Stimulated activated CD8-positive, alpha-beta memory T cell treated with anti-CD3 and anti-CD28 coated beads, Interleukin-2, amount 100 ng/mL, for 1 hour (primary cell): ENCODE measurements around the gene CYP2S1.

ENCODE experiments used
- DNase-seq, 2 donors: peaks; one replicate each; pipeline ENCODE4 v3.0.0-alpha.2; 2020; ENCODE audit warnings: low read depth in 2 of 2

CYP2S1 gene

DNA sequence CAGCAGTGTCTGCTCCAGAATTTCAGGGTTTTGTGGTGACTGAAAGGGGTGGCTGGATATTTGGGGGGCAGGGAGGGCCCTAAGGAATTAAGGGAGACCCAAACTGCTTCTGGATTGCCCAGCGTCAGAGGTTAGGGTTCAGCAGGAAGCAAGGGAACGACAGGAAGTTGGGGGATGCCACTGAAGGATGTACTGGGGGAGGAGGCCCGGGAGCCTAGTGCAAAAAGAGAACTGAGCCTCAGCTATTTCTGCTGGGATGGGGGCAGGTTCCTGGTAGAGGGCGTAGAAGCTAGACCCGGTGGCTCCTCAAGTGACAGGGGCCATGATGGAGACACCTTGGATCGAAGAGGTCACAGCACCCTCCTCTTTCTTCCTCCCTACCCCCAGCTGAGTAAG lies 1.1 kb downstream of the CYP2S1 start:
- no peak for DNase-seq

DNA sequence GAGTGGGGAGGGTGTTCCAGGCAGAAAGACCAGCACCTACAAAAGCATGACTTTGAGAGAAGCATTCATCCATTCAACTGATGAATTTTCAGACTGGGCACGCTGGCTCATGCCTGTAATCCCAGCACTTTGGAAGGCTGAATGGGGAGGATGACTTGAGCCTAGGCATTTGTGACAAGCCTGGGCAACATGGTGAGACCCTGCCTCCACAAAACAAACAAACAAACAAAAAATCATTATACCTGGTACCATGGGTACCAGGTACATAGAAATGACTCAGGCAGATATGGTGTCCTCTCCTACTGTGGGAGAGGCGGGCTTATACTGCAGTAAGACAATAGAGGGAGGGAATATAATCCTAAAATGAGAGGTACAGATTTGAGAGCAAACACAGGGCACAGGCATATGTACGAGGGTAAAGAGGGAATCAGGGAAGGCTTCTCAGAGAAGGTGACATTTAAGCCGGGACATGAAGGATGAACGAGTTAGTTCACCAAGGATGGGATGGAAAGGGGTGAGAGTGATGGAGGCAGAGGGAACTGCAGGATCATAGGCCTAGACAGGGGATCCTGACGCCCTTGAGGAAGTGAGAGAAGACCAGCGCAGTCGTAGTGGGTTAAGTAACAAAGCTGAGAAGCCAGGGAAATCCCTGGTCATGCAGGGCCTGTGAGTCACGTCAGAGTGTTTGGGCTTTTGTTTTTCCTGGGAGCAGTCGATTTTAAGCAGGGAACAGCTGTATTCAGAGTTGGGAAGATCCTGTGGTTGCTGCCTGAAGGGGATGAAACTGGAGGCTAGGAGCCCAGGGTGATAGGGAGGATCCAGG lies 2.9 kb downstream of the CYP2S1 start:
- DNase-seq, result no peak

DNA sequence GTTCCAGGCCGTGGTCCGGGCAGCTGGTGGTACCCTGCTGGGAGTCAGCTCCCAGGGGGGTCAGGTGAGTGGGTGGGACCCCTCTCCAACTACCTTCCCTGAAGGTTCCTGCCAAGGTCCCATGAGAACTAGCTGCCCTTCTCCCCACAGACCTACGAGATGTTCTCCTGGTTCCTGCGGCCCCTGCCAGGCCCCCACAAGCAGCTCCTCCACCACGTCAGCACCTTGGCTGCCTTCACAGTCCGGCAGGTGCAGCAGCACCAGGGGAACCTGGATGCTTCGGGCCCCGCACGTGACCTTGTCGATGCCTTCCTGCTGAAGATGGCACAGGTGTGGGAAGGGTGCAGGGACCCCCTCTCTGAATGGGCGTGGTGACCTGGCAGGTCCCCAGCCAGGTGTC lies 5.5 kb downstream of the CYP2S1 start:
- no peak for DNase-seq

DNA sequence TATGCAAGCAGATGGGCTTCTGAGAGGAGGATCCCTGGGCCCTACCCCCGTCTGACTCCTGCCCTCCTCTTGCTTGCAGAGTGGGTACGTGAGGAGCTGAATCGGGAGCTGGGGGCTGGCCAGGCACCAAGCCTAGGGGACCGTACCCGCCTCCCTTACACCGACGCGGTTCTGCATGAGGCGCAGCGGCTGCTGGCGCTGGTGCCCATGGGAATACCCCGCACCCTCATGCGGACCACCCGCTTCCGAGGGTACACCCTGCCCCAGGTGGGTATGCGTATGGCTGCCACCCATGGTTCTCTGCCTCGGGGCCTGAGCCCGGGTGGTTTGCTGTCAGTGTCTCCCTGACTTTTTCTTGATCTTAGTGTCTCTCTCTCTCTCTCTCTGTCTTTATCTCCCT lies 10.4 kb downstream of the CYP2S1 start:
- DNase-seq, result no peak

DNA sequence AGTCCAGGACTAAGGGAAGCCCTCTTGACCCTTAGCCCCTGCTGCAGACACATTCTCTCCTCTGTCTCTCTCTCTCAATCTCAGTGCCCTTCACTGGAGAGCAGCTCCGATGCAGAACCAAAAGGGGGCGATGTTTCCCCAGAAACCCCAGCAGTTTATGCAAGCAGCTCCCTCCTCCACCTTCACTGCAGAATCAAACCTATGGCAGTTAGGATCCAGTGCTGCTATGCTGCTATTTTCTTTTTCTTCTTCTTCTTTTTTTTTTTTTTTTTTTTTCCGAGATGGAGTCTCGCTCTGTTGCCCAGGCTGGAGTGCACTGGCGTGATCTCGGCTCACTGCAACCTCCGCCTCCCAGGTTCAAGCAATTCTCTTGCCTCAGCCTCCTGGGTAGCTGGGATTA lies 11.3 kb downstream of the CYP2S1 start:
- peak; percentile 66 to 70 for DNase-seq

DNA sequence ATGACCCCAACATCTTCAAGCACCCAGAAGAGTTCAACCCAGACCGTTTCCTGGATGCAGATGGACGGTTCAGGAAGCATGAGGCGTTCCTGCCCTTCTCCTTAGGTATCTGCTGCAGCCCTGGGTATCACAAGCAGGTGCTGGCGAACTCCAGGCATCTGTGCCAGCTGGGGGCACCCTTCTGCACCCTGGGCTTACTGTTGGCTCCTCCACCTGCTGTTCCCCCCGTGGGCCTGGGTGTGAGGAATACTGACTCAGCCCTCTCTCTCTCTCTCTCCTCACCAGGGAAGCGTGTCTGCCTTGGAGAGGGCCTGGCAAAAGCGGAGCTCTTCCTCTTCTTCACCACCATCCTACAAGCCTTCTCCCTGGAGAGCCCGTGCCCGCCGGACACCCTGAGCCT lies 13.0 kb downstream of the CYP2S1 start:
- DNase-seq, result no peak

DNA sequence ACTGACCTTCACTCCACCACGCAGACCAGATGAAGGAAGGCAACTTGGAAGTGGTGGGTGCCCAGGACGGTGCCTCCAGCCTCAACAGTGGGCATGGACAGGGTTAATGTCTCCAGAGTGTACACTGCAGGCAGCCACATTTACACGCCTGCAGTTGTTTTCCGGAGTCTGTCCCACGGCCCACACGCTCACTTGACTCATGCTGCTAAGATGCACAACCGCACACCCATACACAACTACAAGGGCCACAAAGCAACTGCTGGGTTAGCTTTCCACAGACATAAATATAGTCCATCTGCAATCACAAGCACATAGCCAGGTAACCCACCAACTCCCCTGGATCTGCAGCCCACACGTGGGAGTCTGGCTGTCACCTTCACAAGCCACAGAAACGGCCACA lies 13.4 kb downstream of the CYP2S1 start:
- no peak for DNase-seq

DNA sequence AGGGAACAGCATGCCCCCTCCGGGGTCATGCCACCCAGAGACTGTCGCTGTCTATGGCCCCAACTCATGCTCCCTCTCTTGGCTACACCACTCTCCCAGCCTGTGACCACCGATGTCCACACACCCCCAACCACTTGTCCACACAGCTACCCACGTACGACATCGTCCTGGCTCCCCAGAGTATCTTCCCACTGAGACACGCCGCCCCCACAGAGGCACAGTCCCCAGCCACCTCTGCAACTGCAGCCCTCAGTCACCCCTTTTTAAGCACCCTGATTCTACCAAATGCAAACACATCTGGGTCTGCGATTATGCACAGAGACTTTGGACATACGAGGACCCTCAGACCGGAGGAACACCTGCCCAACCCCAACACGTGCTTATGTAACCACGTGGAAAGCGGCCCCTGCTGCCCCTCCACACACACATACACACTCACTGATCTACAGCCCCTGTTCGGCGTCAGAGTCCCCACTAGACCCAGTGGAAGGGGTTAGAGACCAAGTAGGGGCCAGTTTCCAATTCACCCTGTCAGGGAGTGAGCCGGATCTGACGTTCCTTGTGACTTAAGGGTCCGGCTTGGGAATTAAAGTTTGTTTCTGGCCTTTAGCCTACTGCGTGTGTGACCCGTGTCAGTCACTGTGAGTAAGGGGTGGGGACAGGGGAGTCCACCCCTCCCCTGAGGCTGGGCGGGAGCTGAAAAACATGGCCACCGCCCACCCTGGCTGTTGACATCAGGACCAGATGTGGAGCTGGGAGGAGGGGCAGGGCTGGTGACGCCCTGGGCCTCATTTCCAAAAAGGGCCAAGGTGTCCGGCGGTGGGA lies 14.1 kb downstream of the CYP2S1 start:
- DNase-seq, result no peak

DNA sequence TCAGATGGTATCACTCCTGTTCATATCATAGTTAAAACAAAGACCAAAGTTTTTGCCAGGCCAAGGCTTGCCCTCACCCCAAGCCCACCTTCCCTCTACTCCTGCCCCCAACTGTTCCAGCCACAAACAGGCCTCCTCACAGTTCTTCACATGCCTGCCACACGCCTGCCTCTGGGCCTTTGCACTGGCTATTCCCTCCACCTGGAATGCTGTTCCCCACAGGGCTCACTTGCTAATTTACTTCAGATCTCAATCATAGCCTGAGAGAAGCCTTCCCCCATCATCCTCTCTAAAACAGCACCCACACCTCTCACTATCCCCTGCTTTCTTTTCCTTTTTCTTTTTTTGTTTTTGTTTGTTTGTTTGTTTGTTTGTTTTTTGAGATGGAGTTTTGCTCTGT lies 21.1 kb downstream of the CYP2S1 start:
- DNase-seq, result no peak

DNA sequence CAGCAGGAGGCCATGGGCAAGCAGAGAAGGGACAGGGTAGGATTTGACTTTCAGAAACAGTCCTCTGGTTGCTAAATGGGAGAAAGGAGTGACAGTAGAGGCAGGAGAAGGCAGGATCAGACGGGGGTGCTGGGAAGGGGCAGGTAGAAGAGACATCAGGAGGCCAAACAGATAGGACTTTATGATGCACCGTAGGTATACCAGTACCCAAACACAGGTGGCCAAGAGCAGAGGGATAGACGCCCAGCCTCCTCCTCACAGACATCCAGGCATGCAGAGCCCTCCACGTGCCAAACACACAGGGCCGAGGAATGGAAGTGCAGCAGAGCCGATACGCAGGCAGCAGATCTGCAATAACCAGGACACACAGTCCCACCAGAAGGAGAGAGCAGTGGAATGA lies 24.7 kb downstream of the CYP2S1 start:
- DNase-seq, result no peak

DNA sequence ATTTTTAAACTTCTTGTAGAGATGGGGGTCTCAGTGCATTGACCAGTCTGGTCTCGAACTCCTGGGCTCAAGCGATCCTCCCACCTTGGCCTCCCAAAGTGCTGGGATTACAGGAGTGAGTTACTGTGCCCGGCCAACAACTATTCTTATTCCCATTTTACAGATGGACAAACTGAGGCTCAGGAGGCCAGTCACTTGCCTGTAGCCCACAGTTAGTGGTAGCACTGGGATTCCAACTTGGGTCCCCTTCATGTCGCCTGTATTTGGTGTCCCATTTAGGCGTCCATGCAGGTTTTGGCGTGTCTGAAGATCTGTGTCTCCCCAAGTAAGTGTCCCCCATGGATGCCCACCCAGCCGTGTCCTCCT lies 25.2 kb downstream of the CYP2S1 start:
- no peak for DNase-seq

DNA sequence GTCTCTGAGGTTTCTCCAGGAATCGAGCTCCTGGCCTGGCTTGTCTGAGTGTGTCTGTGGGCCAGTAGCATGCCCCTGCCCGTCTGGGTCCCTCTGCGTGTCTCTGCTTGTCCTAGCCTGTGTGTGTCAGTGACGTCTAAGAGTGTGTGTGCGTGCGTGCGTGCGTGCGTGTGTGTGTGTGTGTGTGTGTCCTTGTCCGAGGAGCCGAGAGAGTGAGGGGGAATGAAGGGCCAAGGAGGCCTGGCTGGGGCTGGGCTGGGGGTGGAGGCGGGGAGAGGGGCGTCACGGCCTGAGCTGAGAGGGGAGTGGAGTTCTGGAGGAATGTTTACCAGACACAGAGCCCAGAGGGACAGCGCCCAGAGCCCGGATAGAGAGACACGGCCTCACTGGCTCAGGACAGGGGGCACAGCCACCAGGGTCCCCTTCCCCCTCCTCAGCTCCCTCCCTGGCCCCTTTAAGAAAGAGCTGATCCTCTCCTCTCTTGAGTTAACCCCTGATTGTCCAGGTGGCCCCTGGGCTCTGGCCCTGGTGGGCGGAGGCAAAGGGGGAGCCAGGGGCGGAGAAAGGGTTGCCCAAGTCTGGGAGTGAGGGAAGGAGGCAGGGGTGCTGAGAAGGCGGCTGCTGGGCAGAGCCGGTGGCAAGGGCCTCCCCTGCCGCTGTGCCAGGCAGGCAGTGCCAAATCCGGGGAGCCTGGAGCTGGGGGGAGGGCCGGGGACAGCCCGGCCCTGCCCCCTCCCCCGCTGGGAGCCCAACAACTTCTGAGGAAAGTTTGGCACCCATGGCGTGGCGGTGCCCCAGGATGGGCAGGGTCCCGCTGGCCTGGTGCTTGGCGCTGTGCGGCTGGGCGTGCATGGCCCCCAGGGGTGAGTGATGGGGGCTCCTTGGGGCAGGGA lies 25.8 kb downstream of the CYP2S1 start, which contains the start of gene AXL:
TSS of gene AXL (plus strand) at position 609 of the 893 bp plus-strand sequence. CDS start at position 779, 170 bp downstream.
- no peak for DNase-seq

DNA sequence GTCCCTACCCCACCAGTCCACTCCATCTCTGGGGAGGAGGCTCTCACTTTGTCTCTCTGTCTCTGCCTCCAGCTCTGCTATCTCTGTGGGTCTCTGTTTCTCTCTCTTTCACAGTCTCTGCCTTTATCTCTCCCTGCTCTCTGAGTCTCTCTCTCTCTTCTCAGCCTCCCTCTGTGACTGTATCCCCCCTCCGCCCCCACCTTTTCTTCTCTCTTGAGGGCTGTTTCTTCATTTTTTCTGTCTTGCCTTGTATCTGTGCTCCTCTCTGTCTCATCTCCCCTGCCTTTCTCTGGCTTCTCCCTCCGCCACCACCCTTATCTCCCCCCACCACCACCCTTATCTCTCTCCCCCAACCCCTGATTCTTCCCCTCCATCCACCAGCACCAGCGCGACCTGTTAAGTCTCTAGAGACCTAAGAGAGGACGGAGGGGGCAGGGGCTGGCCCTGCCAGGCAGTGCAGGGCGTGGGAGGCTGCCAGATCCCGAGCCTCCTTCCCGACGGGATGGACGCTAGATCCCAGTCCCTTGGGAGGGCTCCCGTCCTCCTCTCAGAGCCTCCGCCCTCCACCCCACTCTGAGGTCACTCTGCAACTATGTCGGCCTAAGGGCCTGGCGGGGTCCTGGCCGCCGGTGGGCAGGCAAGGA lies 27.0 kb downstream of the CYP2S1 start:
- DNase-seq, result no peak

DNA sequence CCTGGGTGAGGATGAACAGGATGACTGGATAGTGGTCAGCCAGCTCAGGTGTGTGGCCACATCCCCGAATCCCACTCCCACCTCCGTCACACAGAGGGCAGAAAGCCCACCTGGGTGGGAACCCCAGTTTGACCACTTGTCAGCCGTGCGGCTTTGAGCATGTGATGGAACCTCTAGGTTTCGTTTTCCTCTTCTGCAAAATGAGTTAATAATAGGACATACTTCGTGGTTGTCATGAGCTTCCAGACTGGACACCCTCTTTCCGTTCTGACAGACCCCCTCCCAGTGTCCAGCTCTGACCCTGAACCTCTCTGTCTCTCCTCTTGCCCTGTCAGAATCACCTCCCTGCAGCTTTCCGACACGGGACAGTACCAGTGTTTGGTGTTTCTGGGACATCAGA lies 27.8 kb downstream of the CYP2S1 start:
- DNase-seq, result no peak

DNA sequence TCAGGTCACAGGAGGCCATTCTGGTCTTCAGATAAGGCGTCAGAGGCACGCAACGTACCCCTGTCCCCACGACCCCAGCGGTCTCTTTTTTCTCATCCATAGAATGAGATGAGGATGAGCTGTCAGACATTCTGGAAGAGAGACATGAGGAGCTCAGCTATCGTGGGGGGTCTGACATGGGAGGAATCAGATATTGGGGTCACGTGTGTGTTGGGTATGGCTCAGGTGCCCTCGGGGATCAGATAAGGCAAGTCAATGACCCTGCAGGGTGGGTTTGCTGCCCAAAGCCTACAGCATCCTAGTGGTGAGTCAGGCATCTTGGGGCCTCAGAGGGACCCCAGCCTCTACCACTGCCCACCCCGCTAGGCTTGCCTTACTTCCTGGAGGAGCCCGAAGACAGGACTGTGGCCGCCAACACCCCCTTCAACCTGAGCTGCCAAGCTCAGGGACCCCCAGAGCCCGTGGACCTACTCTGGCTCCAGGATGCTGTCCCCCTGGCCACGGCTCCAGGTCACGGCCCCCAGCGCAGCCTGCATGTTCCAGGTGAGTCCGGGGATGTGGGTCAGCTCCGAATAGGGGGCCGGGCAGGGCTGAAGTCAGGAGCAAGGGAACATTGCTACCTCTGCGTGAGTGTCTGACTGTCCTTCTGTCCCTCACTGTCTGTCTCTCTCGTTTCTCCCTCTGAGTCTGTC lies 28.6 kb downstream of the CYP2S1 start:
- DNase-seq, result no peak

DNA sequence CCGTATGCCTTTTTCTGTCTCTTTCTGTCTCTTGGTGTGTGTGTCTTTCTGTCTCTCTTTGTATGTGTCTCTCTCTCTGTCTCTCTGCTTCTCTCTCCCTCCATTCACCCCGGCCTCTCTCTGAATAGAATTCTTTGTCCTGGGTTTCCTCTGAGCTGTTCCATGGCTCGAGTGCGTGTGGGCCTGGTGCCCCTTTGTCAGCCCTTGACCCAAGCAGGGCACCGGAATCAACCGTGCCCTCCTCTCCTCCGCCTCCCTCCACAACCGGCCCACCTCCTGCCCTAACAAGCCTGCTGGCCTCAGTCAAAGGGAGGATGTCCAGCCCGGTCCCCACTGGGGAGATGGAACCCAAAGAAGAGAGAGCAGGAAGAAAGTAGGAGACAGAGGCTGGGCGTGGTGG lies 29.2 kb downstream of the CYP2S1 start:
- DNase-seq, result no peak

DNA sequence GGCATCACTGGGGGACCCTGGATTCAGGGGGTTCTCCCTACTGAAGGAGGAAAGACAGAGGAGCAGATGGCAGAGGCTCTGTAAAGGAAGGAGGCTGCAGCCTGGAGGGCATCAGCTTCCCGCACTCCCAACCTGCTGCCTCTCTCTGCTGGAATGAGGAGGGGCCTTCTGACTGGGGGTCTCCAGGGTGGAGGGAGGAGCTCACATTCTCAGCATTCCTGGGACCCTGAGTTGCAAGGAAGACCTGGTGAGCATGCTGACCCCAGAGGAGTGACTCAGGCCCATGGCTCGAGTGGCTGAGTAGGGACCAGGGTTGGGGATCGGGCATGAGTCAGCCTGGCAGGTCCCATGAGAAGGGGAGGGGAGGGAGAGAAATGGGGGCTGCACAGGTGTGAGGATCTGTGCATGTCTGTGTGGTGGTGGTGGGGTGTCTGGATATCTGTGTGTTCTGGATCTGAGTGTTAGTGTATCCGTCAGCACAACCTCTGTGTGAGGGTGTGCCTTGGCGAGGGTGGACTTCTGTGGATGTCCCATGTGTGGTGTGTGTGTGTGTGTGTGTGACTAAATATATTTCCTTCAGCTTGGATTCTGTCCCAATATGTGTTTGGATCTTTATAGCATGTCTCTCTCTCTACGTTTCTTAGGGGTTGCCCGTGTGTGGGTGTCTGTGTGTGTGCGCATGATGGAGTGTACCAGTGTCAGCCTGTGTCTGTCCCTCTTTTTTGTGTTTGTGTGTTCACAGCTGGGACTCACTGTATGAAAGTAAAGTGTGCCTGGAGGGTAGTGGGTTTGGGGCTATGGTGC lies 30.6 kb downstream of the CYP2S1 start:
- no peak for DNase-seq

DNA sequence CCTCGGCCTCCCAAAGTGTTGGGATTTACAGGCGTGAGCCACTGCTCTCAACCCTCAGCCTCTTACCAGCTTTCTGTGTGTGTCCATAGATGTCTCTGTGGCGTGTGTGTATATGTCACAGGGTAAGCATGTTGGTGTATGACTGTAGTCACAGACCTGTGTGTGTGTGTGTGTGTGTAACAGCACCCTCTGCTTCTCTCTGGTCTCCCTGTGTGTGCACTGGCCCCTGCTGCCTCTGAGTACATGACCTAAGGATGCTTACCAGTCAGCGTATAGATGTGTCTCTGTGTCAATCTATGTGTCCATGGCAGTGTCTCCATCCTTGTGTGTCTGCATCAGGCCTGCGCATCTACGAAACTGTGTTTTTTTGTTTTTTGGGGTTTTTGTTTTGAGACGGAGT lies 31.6 kb downstream of the CYP2S1 start:
- no peak for DNase-seq

DNA sequence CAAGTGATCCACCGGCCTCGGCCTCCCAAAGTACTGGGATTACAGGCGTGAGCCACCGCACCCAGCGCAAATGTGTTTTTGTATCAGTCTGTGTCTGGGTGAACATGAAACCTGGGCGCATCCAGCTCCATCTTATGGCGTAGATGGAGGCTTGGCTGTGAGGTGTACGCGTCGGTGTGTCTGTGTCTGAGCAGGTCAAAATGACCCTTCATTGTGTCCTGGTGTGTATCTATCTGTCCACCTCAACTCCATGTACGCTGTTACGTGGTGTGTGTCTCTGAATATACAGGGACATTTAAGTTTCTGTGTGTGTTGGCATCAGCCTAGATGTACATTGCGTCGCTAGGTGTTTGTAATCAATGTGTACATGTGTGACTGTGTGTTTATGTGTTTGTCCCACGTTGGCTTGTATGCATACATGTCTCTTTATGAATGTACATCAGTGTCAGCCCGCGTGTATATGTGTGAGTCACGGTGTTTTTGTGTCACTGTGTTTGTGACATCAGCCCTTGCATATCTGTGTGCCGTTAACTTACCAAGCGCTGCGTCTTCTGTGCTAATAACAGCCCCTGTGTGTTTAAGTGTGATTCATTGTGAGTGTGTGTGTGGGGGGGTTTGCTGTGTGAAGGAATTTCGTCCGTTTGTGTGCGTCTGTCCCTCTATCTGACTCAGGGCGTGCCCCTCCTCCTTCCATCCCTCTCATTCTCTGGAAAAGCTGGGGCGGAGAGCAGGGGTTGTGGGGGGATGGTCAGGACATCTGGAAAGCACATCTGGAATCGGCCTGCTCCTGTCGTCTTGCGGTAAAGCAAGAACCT lies 32.4 kb downstream of the CYP2S1 start:
- DNase-seq, result no peak
